Measurements from ENCODE around the gene ENTPD6.

- TF ChIP-seq CTCF (IDR thresholded peaks at IDR 0.05) (no peak), POLR2A (IDR thresholded peaks at IDR 0.05) (no peak), EP300 (IDR thresholded peaks at IDR 0.05) (no peak), POLR2AphosphoS5 (IDR thresholded peaks at IDR 0.05) (no peak)
These were observed 20.9 kb downstream of the ENTPD6 start for GRCh38 chr20:25216199-25216945.

Data from gastroesophageal sphincter (tissue), 3 donors.